Measurements from ENCODE around the gene GOLGA6A.

The GOLGA6A gene

GRCh38 chr15:74041311-74041756, 41.0 kb downstream of the GOLGA6A start:
- H4K20me1 ChIP-seq (ENCODE audit: insufficient read depth, low read length, poor library complexity, severe bottlenecking) = no peaks in the 10 kb centered on the region
- peaks cover 17% of the 10 kb centered on the region; the same call in 1 of the 2 replicates for H3K36me3 ChIP-seq (ENCODE audit: insufficient read depth, low read length)
- no peaks in the 10 kb centered on the region for H3K27me3 ChIP-seq (ENCODE audit: insufficient read depth, low read length, poor library complexity, severe bottlenecking)
- TF ChIP-seq CTCF (conservative IDR thresholded peaks at IDR 0.05; ENCODE audit: low read length) (no peak), EZH2phosphoT487 (IDR thresholded peaks at IDR 0.05; ENCODE audit: borderline replicate concordance) (no peak)
- H3F3A ChIP-seq (ENCODE audit: low read depth) = no peaks in the 10 kb centered on the region
- no peak overlapping the region for H2AFZ ChIP-seq (ENCODE audit: low read length)
- H3K9me2 ChIP-seq (replicated peaks; ENCODE audit: low read depth, low read length) = no peaks in the 10 kb centered on the region
- H3K9ac ChIP-seq (ENCODE audit: low read depth, low read length, poor library complexity, severe bottlenecking) = no peak overlapping the region
- no peaks in the 10 kb centered on the region for H3K4me1 ChIP-seq (ENCODE audit: insufficient read depth, low read length, poor library complexity, severe bottlenecking)
- no peaks in the 10 kb centered on the region for H3K79me2 ChIP-seq (ENCODE audit: insufficient read depth, low read length)
- H3K4me2 ChIP-seq (ENCODE audit: low read depth, low read length, poor library complexity, severe bottlenecking) = no peak overlapping the region
- H3K4me3 ChIP-seq (ENCODE audit: low read length, poor library complexity, severe bottlenecking) = no peak overlapping the region
- H3K9me3 ChIP-seq (ENCODE audit: insufficient read depth, low read depth, low read length) = no peaks in the 10 kb centered on the region

DNA sequence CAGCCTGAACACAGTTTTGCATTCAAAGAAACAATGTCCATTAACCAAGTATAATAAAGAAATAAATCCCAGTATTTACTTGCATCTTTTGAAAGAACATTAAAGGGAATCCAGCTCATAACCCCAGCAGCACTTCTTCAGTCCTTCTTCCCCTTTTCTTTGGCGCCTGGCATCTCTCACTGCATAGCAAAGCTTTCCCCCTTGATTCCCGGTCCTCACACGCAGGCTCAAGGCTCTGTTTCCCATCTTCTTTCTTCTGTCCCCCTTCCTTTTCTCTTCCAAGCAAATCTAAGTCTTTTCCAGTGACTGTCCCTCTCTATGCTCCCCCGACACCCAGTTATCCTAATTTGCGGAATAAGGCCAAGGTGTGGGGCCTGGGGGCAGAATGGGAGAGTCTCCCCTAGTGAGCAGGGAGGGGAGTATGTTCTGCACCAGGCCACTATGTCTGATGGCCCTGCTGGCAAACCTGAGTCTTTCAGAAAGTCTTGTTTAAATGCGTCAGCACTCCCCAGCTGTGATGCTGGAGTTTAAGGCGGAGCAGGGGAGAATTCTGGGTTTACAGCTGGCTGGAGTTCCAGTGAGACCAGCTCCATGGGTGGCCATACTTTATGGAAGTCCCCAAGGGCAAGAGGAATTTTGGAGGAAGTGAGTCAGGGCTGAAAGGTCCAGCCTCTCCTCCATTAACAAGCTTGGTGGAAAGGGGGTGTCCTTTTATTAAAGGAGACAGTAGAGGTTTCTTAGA, 42.1 kb downstream of the GOLGA6A start:
- H4K20me1 ChIP-seq (ENCODE audit: insufficient read depth, low read length, poor library complexity, severe bottlenecking) = no peaks in the 10 kb centered on the region
- no peaks in the 10 kb centered on the region for H3F3A ChIP-seq (ENCODE audit: low read depth)
- no peak overlapping the region for H2AFZ ChIP-seq (ENCODE audit: low read length)
- peaks cover 28% of the 10 kb centered on the region; the same call in 1 of the 2 replicates for H3K36me3 ChIP-seq (ENCODE audit: insufficient read depth, low read length)
- no peaks in the 10 kb centered on the region for H3K79me2 ChIP-seq (ENCODE audit: insufficient read depth, low read length)
- no peaks in the 10 kb centered on the region for H3K9me3 ChIP-seq (ENCODE audit: insufficient read depth, low read depth, low read length)
- H3K9ac ChIP-seq (ENCODE audit: low read depth, low read length, poor library complexity, severe bottlenecking) = no peak overlapping the region
- no peak overlapping the region for H3K4me3 ChIP-seq (ENCODE audit: low read length, poor library complexity, severe bottlenecking)
- no peaks in the 10 kb centered on the region for H3K9me2 ChIP-seq (replicated peaks; ENCODE audit: low read depth, low read length)
- TF ChIP-seq EZH2phosphoT487 (IDR thresholded peaks at IDR 0.05; ENCODE audit: borderline replicate concordance) (no peak), CTCF (conservative IDR thresholded peaks at IDR 0.05; ENCODE audit: low read length) (no peak)
- H3K27me3 ChIP-seq (ENCODE audit: insufficient read depth, low read length, poor library complexity, severe bottlenecking) = no peaks in the 10 kb centered on the region
- H3K4me1 ChIP-seq (ENCODE audit: insufficient read depth, low read length, poor library complexity, severe bottlenecking) = no peaks in the 10 kb centered on the region
- H3K4me2 ChIP-seq (ENCODE audit: low read depth, low read length, poor library complexity, severe bottlenecking) = no peak overlapping the region

- no peaks in the 10 kb centered on the region for H3F3A ChIP-seq (ENCODE audit: low read depth)
- no peaks in the 10 kb centered on the region for H3K9me2 ChIP-seq (replicated peaks; ENCODE audit: low read depth, low read length)
- H3K27me3 ChIP-seq (ENCODE audit: insufficient read depth, low read length, poor library complexity, severe bottlenecking) = no peaks in the 10 kb centered on the region
- H3K36me3 ChIP-seq (ENCODE audit: insufficient read depth, low read length) = peaks cover 34% of the 10 kb centered on the region; the same call in 1 of the 2 replicates
- H3K9ac ChIP-seq (ENCODE audit: low read depth, low read length, poor library complexity, severe bottlenecking) = no peak overlapping the region
- no peaks in the 10 kb centered on the region for H3K4me1 ChIP-seq (ENCODE audit: insufficient read depth, low read length, poor library complexity, severe bottlenecking)
- H3K79me2 ChIP-seq (ENCODE audit: insufficient read depth, low read length) = no peaks in the 10 kb centered on the region
- TF ChIP-seq EZH2phosphoT487 (IDR thresholded peaks at IDR 0.05; ENCODE audit: borderline replicate concordance) (no peak), CTCF (conservative IDR thresholded peaks at IDR 0.05; ENCODE audit: low read length) (no peak)
- no peaks in the 10 kb centered on the region for H3K9me3 ChIP-seq (ENCODE audit: insufficient read depth, low read depth, low read length)
- no peak overlapping the region for H3K4me2 ChIP-seq (ENCODE audit: low read depth, low read length, poor library complexity, severe bottlenecking)
- no peak overlapping the region for H3K4me3 ChIP-seq (ENCODE audit: low read length, poor library complexity, severe bottlenecking)
- H2AFZ ChIP-seq (ENCODE audit: low read length) = no peak overlapping the region
- no peaks in the 10 kb centered on the region for H4K20me1 ChIP-seq (ENCODE audit: insufficient read depth, low read length, poor library complexity, severe bottlenecking)
These were observed 42.7 kb downstream of the GOLGA6A start for GRCh38 chr15:74039656-74040010.

All from Loucy (cell line).